ENCODE results near the gene FNDC10.
A peak's percentile ranks its signal among the peaks of the same experiment; 100 is the strongest.

The FNDC10 gene

GRCh38 chr1:1631782-1632420, 32.0 kb upstream of the FNDC10 start, which contains the start of gene MMP23B:
TSS of gene MMP23B (plus strand) at chr1:1632173. CDS start at chr1:1632219, 46 bp downstream.
- no peak for TF ChIP-seq MYC (IDR thresholded peaks at IDR 0.05; ENCODE audit: low read depth, low read length)
- TF ChIP-seq MAX (IDR thresholded peaks at IDR 0.05; ENCODE audit: low read depth, low read length): no peak
- TF ChIP-seq CTCF (IDR thresholded peaks at IDR 0.05; ENCODE audit: low read depth, low read length): no peak
- TF ChIP-seq POLR2A (IDR thresholded peaks at IDR 0.05; ENCODE audit: extremely low read depth, insufficient read length): no peak
- H3K4me3 ChIP-seq (ENCODE audit: low read depth, low read length): no peak within 1 kb of the TSS
- DNase-seq (ENCODE audit: low read depth): peak; percentile 38

GRCh38 chr1:1630965-1631781, 31.2 kb upstream of the FNDC10 start:
- DNase-seq (ENCODE audit: low read depth): peak; percentile 5
- no peak overlapping the region for H3K4me3 ChIP-seq (ENCODE audit: low read depth, low read length)
- TF ChIP-seq MYC (IDR thresholded peaks at IDR 0.05; ENCODE audit: low read depth, low read length) (no peak), CTCF (IDR thresholded peaks at IDR 0.05; ENCODE audit: low read depth, low read length) (no peak), POLR2A (IDR thresholded peaks at IDR 0.05; ENCODE audit: extremely low read depth, insufficient read length) (no peak)

- TF ChIP-seq CTCF (IDR thresholded peaks at IDR 0.05; ENCODE audit: low read depth, low read length) (no peak), POLR2A (IDR thresholded peaks at IDR 0.05; ENCODE audit: extremely low read depth, insufficient read length) (no peak), MYC (IDR thresholded peaks at IDR 0.05; ENCODE audit: low read depth, low read length) (no peak), MAX (IDR thresholded peaks at IDR 0.05; ENCODE audit: low read depth, low read length) (no peak)
- no peak for DNase-seq (ENCODE audit: low read depth)
- H3K4me3 ChIP-seq (ENCODE audit: low read depth, low read length): no peak overlapping the region
Observed at GRCh38 chr1:1630191-1630964, 30.4 kb upstream of the FNDC10 start.

- TF ChIP-seq MAX (IDR thresholded peaks at IDR 0.05; ENCODE audit: low read depth, low read length) (no peak), MYC (IDR thresholded peaks at IDR 0.05; ENCODE audit: low read depth, low read length) (no peak), POLR2A (IDR thresholded peaks at IDR 0.05; ENCODE audit: extremely low read depth, insufficient read length) (no peak), CTCF (IDR thresholded peaks at IDR 0.05; ENCODE audit: low read depth, low read length) (no peak)
- no peak overlapping the region for H3K4me3 ChIP-seq (ENCODE audit: low read depth, low read length)
- no peak for DNase-seq (ENCODE audit: low read depth)
Observed at GRCh38 chr1:1629430-1630190, 29.7 kb upstream of the FNDC10 start.

GRCh38 chr1:1628754-1629429, 29.0 kb upstream of the FNDC10 start:
- no peak overlapping the region for H3K4me3 ChIP-seq (ENCODE audit: low read depth, low read length)
- DNase-seq (ENCODE audit: low read depth): no peak
- no peak for TF ChIP-seq MYC (IDR thresholded peaks at IDR 0.05; ENCODE audit: low read depth, low read length)
- TF ChIP-seq CTCF (IDR thresholded peaks at IDR 0.05; ENCODE audit: low read depth, low read length): no peak
- no peak for TF ChIP-seq MAX (IDR thresholded peaks at IDR 0.05; ENCODE audit: low read depth, low read length)
- no peak for TF ChIP-seq POLR2A (IDR thresholded peaks at IDR 0.05; ENCODE audit: extremely low read depth, insufficient read length)

Data from NB4 (cell line).